GM19043 (cell line): ENCODE data around the gene EFS.

ENCODE experiments used
- ATAC-seq: cut with Tn5 transposase; IDR thresholded peaks from one replicate; pipeline ENCODE4 v1.9.1; 2021; ENCODE audit warnings: low read depth; ENCODE audit not compliant: unreplicated experiment

Gene EFS

DNA sequence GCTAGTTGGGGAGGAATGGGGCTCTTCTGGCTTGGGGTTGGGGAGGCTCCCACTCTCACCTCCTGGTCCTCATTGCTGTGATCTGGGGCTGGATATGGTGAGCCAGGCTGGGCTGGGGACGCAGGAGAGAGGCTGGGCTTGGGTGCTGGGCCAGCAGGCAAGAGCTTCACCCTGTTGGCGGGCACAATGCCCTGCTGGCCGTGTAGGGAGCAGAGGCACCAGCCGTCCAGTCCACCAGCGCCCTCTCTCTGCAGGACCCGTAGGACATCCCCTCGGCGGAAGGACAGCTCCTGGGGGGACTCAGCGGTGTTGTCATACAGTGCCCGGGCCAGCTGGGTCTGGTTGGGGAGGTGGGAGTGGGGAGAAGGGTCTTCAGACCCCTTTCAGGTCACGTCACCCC lies 4.5 kb downstream of the EFS start:
- no peak for ATAC-seq

DNA sequence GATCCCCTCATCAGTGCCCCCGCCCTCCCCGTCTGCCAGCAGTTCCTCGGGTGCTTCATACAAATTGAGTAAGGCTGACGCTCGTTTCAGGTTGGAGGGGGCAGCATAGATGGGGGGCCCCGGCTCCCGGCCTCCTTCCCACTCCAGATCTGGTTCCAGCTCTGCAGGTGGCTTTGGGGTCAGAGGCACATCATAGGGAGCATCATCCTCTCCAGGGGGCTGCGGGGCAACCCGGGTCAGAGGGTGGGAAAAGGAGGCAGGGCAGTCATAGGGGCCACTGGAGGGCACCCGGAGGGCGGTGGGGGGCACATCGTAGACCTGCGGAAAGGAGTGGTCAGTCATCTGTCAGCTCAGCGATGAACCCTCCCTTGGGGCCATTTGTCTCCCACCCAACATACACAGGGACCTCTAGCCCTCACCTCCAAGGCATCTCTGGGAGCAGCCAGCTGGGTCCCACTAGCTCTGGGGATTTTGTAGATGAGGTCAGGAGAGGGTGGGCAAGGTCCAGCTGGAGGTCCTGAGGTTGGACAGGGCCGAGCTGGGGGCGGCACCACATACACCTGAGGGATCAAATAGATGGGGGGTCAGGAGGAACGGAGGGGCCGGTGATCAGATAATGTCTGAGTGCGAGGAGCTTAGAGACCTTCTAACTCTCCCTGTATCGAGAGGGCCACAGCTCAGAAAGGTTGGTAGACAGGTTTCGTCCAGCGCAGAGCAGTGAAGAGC lies 5.1 kb downstream of the EFS start:
- ATAC-seq = no peak

GRCh38 chr14:23359167-23359626 lies 5.8 kb downstream of the EFS start:
- no peak for ATAC-seq

DNA sequence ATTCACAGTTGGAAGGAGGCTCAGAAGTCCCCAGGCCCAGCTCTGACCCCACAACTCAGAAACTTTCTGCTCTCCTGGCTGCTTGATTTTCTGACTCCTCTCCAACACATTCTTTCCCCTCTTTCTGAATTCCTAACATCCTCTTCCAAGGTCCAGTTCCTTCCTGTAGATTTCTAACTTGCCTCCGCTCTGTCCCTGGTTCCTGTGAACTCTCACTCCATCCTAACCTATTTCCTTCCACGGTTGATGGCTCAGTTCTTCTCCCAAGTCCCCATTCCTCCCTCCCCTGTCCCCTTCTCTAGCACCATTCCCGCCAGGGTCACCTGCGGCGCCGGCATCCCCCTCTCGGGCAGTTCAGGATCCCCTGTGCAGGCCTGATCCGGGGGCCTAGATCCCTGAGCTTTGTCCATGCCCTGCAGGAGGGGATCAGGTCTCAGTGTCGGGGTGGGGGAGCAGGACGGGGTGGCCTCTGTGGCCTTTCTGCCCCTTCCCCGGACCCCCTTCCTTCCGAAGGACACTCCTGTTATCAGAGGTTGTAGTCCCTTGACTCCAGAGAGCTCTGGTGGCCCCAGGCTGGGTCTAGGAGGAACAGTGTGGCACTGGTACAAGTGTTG lies 6.3 kb downstream of the EFS start:
- ATAC-seq = no peak

- ATAC-seq = no peak
These were observed 6.9 kb downstream of the EFS start for GRCh38 chr14:23358042-23358441.

DNA sequence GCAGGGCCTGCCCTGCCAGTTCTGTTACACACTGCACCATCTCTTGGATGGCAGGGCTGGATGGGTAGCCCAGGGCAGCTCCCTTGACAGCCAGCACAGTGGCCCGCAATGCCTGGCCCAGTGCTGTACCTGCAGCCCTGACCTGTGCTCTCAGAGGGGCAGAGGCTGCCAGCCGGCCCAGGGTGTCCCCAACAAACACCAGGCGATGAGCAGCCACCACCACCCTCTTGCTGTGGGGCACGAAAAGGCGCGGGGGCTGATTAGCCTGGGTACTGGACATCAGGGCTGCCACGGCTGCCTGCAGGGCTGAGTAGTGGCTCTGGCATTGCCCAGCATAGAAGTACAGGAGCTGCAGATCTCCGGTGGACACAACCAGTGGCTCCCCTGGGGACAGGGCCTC lies 7.7 kb downstream of the EFS start:
- no peak for ATAC-seq

- ATAC-seq = no peak
These were observed 8.3 kb downstream of the EFS start for GRCh38 chr14:23356662-23357061.

- ATAC-seq = no peak
These were observed 9.0 kb downstream of the EFS start for GRCh38 chr14:23355871-23356435.

GRCh38 chr14:23354990-23355389 lies 10.0 kb downstream of the EFS start:
- ATAC-seq = no peak

DNA sequence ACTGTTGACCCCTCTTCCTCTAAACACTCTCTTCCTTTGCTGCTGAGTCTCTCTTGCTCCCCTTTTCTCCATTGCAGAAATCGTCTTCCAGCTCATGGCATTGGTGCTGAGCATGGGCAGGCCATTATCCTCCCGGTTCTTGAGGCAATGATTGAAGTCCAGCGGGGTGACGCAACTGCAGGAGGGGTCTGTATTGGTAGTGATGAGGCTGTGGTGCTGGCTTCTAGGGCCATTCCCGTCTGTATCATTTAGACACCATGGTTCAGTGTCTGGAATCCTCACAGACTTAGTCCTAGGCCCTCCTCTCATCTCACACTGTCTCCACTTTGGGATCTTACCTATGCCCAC lies 11.6 kb downstream of the EFS start:
- ATAC-seq = no peak

- no peak for ATAC-seq
These were observed 12.2 kb downstream of the EFS start, which contains the start of gene SLC22A17 for GRCh38 chr14:23352506-23353432. SLC22A17 (minus strand) TSS chr14:23352887.

GRCh38 chr14:23351681-23352505 lies 13.1 kb downstream of the EFS start:
- no peak for ATAC-seq

DNA sequence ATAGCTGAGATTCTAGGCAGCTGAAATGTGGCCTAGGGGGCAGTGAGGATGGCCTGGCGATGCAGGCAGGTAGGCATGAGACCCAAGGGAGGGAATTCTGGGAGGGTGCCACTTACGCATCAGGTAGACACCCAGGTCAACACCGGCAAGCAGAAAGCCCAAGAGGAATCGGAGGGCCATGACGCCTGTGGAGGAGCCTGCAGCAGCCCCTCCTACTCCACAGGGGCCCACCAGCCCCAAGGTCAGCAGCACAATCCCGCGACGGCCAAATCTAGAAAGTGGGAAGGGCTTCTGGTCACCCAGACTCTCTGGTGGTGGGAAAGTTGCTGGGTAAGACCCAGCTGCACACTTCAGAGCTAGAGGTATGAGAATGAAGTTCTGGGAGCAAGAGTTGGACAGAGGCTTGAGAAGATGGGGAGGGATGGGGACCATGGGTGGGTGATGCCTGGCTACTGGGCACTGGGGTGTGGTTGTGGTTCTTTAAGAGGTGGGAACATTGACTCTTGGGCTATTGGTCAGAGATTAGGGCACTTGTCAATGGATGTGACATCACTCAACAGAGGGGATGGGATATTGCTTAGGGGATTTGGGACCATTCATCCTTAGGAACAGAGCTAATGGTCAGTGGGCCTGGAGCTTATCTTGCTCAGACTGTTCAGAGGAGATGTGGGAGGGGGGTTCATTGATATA lies 15.7 kb downstream of the EFS start:
- ATAC-seq = no peak

GRCh38 chr14:23348297-23348655 lies 16.7 kb downstream of the EFS start:
- no peak for ATAC-seq

DNA sequence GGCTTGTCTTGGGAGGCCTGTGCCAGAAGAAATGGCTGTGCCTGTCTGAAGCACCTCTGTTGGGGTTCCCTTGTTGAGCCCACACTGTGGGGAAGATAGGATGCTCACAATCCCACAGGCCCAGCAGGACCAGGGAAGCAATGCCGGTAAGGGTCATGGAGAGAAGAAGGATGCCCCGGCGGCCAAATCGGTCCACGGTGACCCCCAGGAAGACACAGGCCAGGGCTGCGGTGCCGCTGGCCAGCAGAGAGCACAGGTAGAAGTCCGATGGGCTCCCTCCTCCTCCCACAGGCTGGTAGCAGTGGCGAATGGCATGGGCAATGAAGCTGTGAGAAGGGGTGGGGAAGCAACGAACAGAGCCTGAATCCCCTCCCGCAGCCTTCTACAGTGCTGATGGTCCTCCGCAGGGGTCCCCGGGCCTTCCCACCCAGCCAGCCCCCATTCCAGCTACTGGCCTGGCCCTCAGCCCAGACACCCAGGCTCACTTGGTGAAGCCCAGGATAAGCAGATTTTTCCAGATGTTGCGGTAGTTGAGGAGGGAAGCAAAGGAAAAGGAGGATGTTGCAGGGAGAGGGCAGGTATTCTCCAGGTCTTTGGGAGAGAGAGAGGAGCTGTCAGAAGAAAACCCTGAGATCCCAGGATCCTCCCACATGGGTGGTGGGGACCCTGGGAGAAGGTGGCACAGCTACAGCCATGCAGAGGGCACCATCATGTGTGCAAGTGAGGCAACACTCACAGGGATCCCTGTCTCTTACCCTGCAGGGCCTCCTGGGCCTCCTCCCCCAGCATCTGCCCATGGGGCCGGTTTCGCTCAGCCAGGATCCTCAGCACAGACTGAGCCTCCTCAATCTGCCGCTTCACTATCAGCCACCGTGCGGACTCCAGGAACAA lies 17.3 kb downstream of the EFS start:
- no peak for ATAC-seq

DNA sequence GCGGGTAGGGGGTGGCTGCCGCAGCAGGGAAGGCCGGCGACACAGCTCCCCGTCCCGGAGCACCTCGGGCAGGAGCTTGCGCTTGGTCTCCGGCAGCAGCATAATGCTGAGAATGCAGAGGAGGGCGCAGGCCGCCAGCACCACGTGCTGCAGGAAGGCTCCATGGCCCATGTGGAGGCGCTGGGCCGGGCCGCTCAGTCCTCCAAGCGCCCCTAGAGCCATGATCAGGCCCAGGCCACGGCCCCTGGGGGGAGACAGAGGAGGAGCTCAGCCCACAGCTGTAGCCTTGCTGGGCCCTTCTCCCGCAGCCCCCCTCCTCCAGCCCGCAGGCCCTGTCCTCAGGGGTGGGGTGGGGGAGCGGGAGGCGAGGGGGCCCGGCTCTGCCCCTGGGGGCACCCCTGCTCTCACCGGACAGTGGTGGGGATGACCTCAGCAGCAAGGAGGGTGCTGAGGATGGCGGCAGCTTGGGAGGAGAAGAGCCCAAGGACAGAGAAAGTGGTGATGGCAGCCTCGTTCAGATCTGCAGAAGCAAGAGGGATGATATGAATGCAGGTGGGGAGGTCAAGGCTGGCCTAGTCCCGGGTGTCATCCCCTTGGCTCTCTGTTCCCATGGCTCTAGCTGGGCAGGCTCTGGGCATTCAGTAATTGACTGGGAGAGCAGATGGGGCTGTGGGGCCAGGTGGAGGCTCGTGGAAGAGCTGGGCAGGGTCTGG lies 18.1 kb downstream of the EFS start:
- no peak for ATAC-seq

- ATAC-seq = no peak
These were observed 18.8 kb downstream of the EFS start for GRCh38 chr14:23345987-23346692.
